Stimulated activated CD4-positive, alpha-beta T cell treated with anti-CD3 and anti-CD28 coated beads, Interleukin-12 subunit alpha, Interleukin-12 subunit beta, amount 100 ng/mL, for 24 hours (primary cell): Measurements from ENCODE around the gene HLA-DPB1.
A peak's percentile ranks its signal among the peaks of the same experiment; 100 is the strongest.

ENCODE experiments used
- DNase-seq, 2 experiments: peaks; one replicate each; pipeline ENCODE4 v3.0.0-alpha.2; 2020; ENCODE audit warnings: low read depth in 2 of 2

The HLA-DPB1 gene

GRCh38 chr6:33103776-33104175 is 28.0 kb downstream of the HLA-DPB1 start:
- DNase-seq = no peak

- no peak for DNase-seq
Observed at GRCh38 chr6:33104887-33105286, 29.1 kb downstream of the HLA-DPB1 start.

- no peak for DNase-seq
Observed at GRCh38 chr6:33105386-33105785, 29.6 kb downstream of the HLA-DPB1 start.

DNA sequence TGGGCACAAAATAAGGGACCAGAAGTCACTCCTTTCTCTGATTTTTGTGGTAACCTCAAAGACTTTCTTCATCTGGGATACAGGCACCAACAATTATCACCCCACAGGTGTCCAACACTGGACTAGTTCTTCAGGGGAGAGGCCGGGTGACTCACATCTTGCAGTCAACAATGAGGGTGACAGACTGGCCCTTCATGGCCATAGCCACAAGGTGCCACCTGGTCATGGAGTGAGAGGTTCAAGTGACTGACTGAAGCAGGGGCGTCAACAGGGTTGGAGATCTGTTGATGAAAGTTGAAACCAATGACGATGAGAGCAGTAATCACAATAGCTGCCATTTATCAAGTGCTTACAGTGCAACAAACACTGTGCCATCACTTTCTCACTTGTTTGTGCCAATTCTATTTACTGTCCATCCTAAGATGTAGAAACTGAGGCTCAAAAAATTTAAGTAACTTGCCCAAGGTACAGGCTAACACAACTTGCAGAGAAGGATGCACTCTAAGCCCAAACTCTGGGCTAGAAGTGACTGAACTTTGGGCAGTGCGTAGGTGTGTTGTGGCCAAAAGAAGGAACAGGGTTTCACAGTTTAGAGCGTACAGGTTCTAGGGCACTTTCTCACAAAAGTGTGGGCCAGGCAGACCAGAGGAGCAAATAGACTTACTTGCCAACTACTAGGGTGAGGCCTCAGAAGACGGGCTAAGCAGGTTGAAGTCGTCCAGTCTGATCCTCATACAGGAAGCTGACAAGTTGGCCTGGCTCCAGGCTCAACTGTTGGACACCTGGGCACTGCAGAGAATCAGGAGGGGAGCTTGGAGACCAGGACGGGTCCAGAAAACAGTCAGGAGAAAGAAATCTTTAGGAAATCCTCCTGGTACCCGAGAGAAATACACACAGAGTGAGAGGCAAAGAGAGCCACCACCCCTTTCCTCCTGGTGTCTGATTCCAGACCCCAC is 30.4 kb downstream of the HLA-DPB1 start:
- DNase-seq = no peak

GRCh38 chr6:33107641-33108040 is 31.9 kb downstream of the HLA-DPB1 start:
- DNase-seq = no peak

DNA sequence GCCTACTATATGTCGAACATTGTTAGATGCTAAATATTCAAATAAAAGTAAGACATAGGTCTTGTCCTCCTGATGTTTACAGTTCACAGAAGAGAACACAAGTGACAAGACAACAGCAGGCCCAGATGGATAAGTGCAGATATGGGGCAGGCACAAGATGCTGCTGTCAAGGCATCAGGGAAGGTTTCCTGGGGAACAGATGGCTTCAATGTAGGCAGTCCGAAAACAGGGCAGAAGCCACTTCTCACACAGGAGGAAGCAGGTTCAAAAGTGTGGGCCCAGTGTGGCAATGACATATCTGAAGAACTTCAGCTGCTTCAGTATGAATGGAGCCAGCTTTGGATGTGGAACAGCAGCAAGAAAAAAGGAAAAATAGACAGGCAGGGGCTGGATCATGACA is 32.5 kb downstream of the HLA-DPB1 start:
- no peak for DNase-seq

DNA sequence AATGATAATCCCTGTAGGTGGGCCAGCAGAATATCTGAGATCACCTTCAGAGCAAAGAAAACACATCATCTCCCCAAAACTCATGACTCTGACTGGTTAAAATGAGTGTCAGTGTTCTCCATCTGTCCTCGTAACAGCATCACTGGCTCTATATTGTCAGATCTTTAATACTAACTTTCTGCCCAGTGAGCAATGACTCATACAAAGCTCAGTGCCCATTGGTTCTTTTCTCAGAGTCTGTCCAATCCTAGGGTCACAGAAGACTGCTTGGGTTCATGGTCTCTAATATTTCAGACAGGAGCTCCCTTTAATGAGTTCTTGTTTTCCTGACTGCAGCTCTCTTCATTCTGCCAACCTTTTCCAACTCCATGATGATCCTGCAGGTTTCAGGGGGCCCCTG is 36.4 kb downstream of the HLA-DPB1 start:
- no peak for DNase-seq

GRCh38 chr6:33113755-33114154 is 38.0 kb downstream of the HLA-DPB1 start:
- DNase-seq = no peak

DNA sequence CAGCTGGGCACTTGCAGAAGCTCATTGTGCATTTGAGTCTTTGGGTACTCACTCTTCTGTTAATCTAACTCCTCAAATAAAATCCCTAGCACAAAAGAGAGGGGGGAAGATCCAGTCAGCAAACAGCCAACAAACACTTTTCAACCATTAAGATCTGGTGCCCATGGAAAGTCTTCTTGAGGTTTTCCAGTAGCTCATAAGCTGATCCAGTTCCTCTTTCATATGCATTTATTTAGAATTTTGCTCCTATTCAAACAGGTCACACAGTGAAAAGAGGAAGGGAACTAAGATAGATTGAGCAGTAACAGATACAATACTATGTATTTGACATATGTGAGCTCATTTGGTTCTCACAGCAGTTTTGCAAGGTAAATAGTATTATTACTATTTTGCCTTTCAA is 38.6 kb downstream of the HLA-DPB1 start:
- DNase-seq = no peak

DNA sequence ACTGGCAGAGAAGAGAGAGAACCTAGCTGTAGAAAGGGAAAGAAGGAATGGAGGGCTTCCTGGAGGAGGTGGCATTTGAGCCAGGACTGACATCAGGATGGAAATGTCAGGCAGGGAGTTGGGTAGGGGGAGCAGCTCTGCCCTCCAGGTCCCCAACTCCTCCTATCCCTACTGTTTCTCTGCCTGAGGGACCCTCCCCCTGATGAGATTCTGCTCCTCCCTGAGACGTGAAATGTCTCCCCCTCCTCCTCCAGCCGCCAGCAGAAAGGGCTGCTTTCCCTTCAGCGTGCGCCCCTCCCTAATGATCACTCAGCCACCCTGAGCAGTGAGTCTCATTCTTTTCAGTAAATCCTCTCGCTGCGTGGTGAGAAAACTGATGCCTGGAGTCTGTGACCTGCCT is 40.6 kb downstream of the HLA-DPB1 start:
- no peak for DNase-seq

- no peak for DNase-seq
Observed at GRCh38 chr6:33116841-33117711, 41.3 kb downstream of the HLA-DPB1 start.

- no peak for DNase-seq
Observed at GRCh38 chr6:33117811-33118277, 42.1 kb downstream of the HLA-DPB1 start.

- DNase-seq = no peak
Observed at GRCh38 chr6:33118525-33119123, 42.8 kb downstream of the HLA-DPB1 start.

DNA sequence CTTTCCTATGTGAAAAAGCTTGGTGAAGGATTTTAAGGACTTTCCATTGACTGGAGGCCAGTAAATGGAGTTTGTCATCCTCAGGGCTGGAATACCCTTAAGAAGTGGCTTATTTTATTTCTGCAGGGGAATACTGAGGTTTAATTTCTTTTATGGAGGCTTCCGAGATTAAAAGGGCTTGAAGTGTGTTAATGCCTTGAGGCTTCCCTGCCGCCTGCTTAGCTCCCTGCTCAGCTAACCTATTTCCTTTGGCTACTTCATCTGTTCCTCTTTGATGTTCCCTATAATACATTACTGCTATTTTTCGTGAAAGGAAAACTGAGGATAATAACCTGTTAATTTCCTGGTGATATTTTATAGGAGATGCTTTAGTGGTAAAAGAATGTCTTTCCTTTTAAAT is 44.2 kb downstream of the HLA-DPB1 start:
- DNase-seq = no peak

DNA sequence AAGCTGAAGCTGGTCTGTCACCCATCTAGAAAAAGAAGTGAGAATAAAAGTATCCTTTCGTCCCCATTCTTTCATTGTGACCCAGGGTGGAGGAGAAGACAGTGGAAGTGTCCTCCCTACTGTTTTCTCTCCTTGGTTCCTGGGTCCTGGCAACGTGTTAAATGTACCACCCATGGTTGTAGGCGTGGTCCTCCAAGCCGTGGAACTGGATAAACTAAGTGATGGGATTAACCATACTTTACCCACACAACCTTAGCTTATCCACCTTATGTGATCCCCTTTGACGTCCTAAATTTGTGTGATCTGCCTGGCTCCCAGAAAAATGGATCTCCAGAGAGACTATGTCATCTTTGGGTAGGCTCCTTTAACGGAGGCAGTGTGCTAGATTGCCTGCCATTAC is 47.4 kb downstream of the HLA-DPB1 start:
- DNase-seq = no peak

DNA sequence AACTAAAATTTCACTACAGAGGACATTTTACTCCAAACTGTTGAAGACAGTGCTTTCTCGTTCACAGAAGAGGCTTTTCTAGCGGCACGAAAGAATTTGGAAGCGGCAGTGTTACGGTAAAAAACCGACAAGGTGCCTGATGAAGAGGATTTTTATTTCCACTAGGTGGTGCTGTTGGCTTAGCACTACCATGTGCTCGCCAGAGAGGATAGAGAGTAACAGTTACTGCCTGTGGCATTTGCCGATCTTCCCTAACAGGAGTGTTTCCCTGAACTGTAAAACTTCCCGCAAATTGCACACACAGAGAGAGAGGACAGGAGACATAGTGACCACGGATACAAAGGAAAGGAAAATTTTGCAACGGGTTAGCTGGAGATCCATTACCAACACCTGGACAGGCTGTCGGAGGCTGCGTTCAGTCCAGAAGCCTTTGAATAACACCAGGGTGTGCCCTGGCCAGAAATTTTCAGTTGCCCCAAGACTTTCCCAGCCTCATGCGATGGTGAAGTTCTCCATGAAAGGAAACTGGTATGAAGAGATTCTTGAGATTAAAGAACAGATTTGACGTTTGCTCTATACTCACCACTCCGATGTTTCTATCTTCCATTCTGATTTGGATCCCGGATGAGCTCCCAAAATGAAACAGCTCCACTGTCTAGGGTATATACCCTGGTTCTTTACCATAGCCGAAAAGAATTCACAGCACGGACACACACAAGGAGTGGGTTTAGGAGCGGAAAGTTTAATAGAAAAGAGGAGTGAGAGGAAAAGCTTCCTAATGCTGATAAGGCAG is 48.1 kb downstream of the HLA-DPB1 start:
- DNase-seq = no peak

DNA sequence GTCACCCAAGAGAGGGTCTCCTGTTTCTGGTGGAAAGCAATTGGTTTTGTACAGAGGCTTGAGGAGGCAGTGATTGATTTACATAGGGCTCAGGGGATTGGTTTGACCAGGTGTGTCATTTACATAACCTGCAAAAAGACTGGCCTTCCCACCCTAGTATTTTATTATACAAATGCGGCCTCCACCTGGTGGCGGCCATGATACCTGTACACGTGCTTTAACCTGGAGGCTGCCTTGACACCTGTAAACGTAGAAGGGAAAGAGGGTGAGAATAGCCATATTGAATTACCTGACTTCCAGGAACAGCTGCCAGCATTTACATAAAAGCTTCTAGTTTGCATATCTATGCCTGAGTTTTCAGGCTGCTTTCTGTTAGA is 48.7 kb downstream of the HLA-DPB1 start:
- DNase-seq = no peak

- no peak for DNase-seq
Observed at GRCh38 chr6:33124947-33125346, 49.2 kb downstream of the HLA-DPB1 start.

GRCh38 chr6:33126101-33126714 is 50.4 kb downstream of the HLA-DPB1 start:
- DNase-seq = peak; percentile 21 to 70

GRCh38 chr6:33128318-33128717 is 52.5 kb downstream of the HLA-DPB1 start:
- DNase-seq = no peak

DNA sequence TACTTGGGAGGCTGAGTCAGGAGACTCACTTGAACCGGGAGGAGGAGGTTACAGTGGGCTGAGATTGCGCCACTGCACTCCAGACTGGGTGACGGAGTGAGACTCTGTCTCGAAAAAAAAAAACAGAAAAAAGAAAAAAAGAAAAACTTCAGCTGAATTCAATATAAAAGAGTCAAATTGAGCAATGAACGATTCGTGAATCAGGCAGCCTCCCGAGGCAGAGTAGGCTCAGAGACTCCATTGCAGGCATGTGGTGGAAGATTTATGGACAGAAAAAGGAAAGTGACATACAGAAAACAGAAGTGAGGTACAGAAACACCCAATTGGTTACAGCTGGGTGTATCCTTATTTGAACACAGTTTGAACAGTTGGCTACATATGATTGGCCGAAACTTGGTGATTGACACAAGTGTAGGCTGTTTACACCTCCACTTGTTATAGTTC is 56.3 kb downstream of the HLA-DPB1 start:
- DNase-seq = no peak
